GM12875 (cell line): ENCODE measurements around the gene NPPA.

Source experiments
- H3K4me3 ChIP-seq: one replicate; pipeline ENCODE4 v1.5.1; 2011; ENCODE audit warnings: low read depth, low read length, control low read depth
- CTCF ChIP-seq: IDR thresholded peaks from 2 replicates; pipeline ENCODE4 v1.5.1; 2011; ENCODE audit warnings: low read depth, mild to moderate bottlenecking, control low read depth, inconsistent platforms, low read length, moderate library complexity, borderline replicate concordance; ENCODE audit not compliant: insufficient read depth

The NPPA gene

GRCh38 chr1:11825131-11825530 lies 22.5 kb downstream of the NPPA start:
- TF ChIP-seq CTCF: no peak

GRCh38 chr1:11823366-11824137 lies 24.0 kb downstream of the NPPA start:
- no peak overlapping the region for H3K4me3 ChIP-seq
- no peak for TF ChIP-seq CTCF

More at GRCh38 chr1:11825131-11825530, 22.5 kb downstream of the NPPA start:
- H3K4me3 ChIP-seq: no peak overlapping the region

GRCh38 chr1:11822091-11822490 lies 25.5 kb downstream of the NPPA start:
- no peak overlapping the region for H3K4me3 ChIP-seq
- no peak for TF ChIP-seq CTCF

- TF ChIP-seq CTCF: no peak
- H3K4me3 ChIP-seq: no peak overlapping the region
Measured at GRCh38 chr1:11817192-11817591, 30.4 kb downstream of the NPPA start.

GRCh38 chr1:11813021-11813420 lies 34.6 kb downstream of the NPPA start:
- H3K4me3 ChIP-seq: no peak overlapping the region
- TF ChIP-seq CTCF: no peak

GRCh38 chr1:11807133-11807532 lies 40.5 kb downstream of the NPPA start:
- TF ChIP-seq CTCF: no peak
- H3K4me3 ChIP-seq: peak overlapping the region; percentile 93

GRCh38 chr1:11806307-11806936 lies 41.2 kb downstream of the NPPA start:
- TF ChIP-seq CTCF: no peak

More at GRCh38 chr1:11806307-11806936, 41.2 kb downstream of the NPPA start:
- peak overlapping the region; percentile 93 for H3K4me3 ChIP-seq
